ENCODE data around the gene NDST4. TPM values are rescaled to one million over a fixed set of nuclear protein-coding genes. Genes with fewer than 3 reads are reported as not detected.

Gene NDST4
- total and polyA plus RNA-seq, 2 donors (not counting 1 experiment from before 2014, with no cell fraction given): not detected

- no peak overlapping the region for H3K27ac ChIP-seq (ENCODE audit: insufficient read depth, low read length)
- H3K36me3 ChIP-seq (ENCODE audit: control insufficient read depth, insufficient read depth, low read length): no peaks in the 10 kb centered on the region
- no peaks in the 10 kb centered on the region for H3K79me2 ChIP-seq (ENCODE audit: control insufficient read depth, insufficient read depth, low read length)
- no peaks in the 10 kb centered on the region for H3K27me3 ChIP-seq (ENCODE audit: control insufficient read depth, insufficient read depth, low read length)
- no peak overlapping the region for H3K4me3 ChIP-seq (replicated peaks in 1 of 4; ENCODE audit: control extremely low read depth in 1 of 4, insufficient read depth in 1 of 4, low read depth in 3 of 4, low read length in 4 of 4)
- no peak overlapping the region for H3K4me2 ChIP-seq (ENCODE audit: extremely low read depth, insufficient read depth, low read length)
- DNase-seq (ENCODE audit: low read depth in 2 of 2): peak in 1 of 2 donors; percentile 0
- H3K4me1 ChIP-seq (ENCODE audit: control insufficient read depth, extremely low read depth, insufficient read depth, low read length): no peaks in the 10 kb centered on the region
- H3K9me3 ChIP-seq (ENCODE audit: control insufficient read depth, insufficient read depth, low read depth, low read length): no peaks in the 10 kb centered on the region
- TF ChIP-seq EZH2 (IDR thresholded peaks at IDR 0.05; ENCODE audit: low read length, missing control alignments): no peak
- no peak for TF ChIP-seq CTCF (conservative IDR thresholded peaks at IDR 0.05 in 1 of 2, IDR thresholded peaks at IDR 0.05 in 1 of 2; ENCODE audit: low read depth in 1 of 2, low read length in 2 of 2)
- no peak overlapping the region for H2AFZ ChIP-seq (ENCODE audit: low read length)
- no peak overlapping the region for H3K9ac ChIP-seq (ENCODE audit: insufficient read depth, low read length)
- H4K20me1 ChIP-seq (ENCODE audit: control insufficient read depth, extremely low read depth, insufficient read depth, low read length): no peaks in the 10 kb centered on the region
Measured at GRCh38 chr4:115054836-115055235, 58.6 kb downstream of the NDST4 start.

- H3K9ac ChIP-seq (ENCODE audit: insufficient read depth, low read length): no peak overlapping the region
- H3K4me3 ChIP-seq (replicated peaks in 1 of 4; ENCODE audit: control extremely low read depth in 1 of 4, insufficient read depth in 1 of 4, low read depth in 3 of 4, low read length in 4 of 4): no peak overlapping the region
- no peak overlapping the region for H3K4me2 ChIP-seq (ENCODE audit: extremely low read depth, insufficient read depth, low read length)
- H3K27me3 ChIP-seq (ENCODE audit: control insufficient read depth, insufficient read depth, low read length): no peaks in the 10 kb centered on the region
- H3K9me3 ChIP-seq (ENCODE audit: control insufficient read depth, insufficient read depth, low read depth, low read length): no peaks in the 10 kb centered on the region
- TF ChIP-seq CTCF (conservative IDR thresholded peaks at IDR 0.05 in 1 of 2, IDR thresholded peaks at IDR 0.05 in 1 of 2; ENCODE audit: low read depth in 1 of 2, low read length in 2 of 2) (no peak), EZH2 (IDR thresholded peaks at IDR 0.05; ENCODE audit: low read length, missing control alignments) (no peak)
- DNase-seq (ENCODE audit: low read depth in 2 of 2): no peak
- no peaks in the 10 kb centered on the region for H4K20me1 ChIP-seq (ENCODE audit: control insufficient read depth, extremely low read depth, insufficient read depth, low read length)
- no peak overlapping the region for H3K27ac ChIP-seq (ENCODE audit: insufficient read depth, low read length)
- no peaks in the 10 kb centered on the region for H3K4me1 ChIP-seq (ENCODE audit: control insufficient read depth, extremely low read depth, insufficient read depth, low read length)
- H3K36me3 ChIP-seq (ENCODE audit: control insufficient read depth, insufficient read depth, low read length): no peaks in the 10 kb centered on the region
- H2AFZ ChIP-seq (ENCODE audit: low read length): no peak overlapping the region
- no peaks in the 10 kb centered on the region for H3K79me2 ChIP-seq (ENCODE audit: control insufficient read depth, insufficient read depth, low read length)
Measured at GRCh38 chr4:115053313-115053712, 60.1 kb downstream of the NDST4 start.

GRCh38 chr4:115042496-115042895, 70.9 kb downstream of the NDST4 start:
- no peak overlapping the region for H3K9ac ChIP-seq (ENCODE audit: insufficient read depth, low read length)
- no peaks in the 10 kb centered on the region for H3K27me3 ChIP-seq (ENCODE audit: control insufficient read depth, insufficient read depth, low read length)
- no peaks in the 10 kb centered on the region for H3K36me3 ChIP-seq (ENCODE audit: control insufficient read depth, insufficient read depth, low read length)
- no peak overlapping the region for H3K27ac ChIP-seq (ENCODE audit: insufficient read depth, low read length)
- DNase-seq (ENCODE audit: low read depth in 2 of 2): no peak
- H3K9me3 ChIP-seq (ENCODE audit: control insufficient read depth, insufficient read depth, low read depth, low read length): no peaks in the 10 kb centered on the region
- H3K4me1 ChIP-seq (ENCODE audit: control insufficient read depth, extremely low read depth, insufficient read depth, low read length): no peaks in the 10 kb centered on the region
- no peak overlapping the region for H3K4me3 ChIP-seq (replicated peaks in 1 of 4; ENCODE audit: control extremely low read depth in 1 of 4, insufficient read depth in 1 of 4, low read depth in 3 of 4, low read length in 4 of 4)
- peak in 1 of 2 donors; percentile 27 for TF ChIP-seq CTCF (conservative IDR thresholded peaks at IDR 0.05 in 1 of 2, IDR thresholded peaks at IDR 0.05 in 1 of 2; ENCODE audit: low read depth in 1 of 2, low read length in 2 of 2)
- no peak for TF ChIP-seq EZH2 (IDR thresholded peaks at IDR 0.05; ENCODE audit: low read length, missing control alignments)
- H3K4me2 ChIP-seq (ENCODE audit: extremely low read depth, insufficient read depth, low read length): no peak overlapping the region
- H3K79me2 ChIP-seq (ENCODE audit: control insufficient read depth, insufficient read depth, low read length): no peaks in the 10 kb centered on the region
- H2AFZ ChIP-seq (ENCODE audit: low read length): no peak overlapping the region
- no peaks in the 10 kb centered on the region for H4K20me1 ChIP-seq (ENCODE audit: control insufficient read depth, extremely low read depth, insufficient read depth, low read length)
